ENCODE results near the gene DSCAML1.
"Not testable (repeated sequence)": the region's sequence is repeated elsewhere in the genome, so short reads cannot be mapped to it uniquely, and the experiment has no call there.

The DSCAML1 gene

DNA sequence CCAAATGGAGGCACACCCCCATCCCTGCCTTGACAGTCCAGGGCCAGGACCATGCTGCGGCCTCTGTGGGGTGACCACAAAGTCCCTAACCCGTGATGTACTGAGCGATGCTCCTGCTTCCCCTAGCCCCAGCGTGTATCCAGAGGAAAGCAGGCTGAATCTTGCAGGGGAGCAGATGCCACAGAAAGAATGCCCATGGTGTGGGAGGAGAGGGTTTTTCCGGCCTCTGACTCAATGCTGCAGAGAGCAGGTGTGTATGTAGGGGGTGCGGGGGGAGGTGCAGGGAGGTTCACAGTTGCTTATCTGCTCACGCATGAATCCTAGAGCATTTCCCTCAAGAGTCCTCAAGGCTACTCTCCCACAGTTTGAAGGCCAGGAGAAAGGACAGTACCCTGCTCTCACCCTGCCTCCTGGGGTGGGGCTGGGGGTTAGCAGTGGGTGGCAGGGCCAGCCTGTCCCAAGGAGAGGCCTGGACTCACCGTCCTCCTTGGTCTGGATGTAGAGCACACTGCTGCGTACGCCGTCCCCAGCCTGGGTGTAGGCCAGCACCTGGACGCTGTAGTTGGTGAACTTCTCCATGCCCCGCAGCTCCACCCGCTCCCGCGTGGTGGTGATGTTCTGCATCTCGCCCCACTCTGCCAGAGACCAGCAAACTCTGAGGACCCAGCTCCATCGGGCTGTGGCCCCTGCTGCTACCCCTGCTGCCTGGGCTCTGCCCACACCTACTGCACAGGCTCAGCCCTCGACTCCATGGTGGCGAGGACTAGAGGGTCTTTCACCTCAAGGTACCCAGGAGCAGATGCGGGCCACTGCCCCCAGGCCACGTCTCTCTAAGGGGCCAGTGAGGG lies 338.5 kb downstream of the DSCAML1 start:
- DNase-seq = no peak

- no peak for DNase-seq
These were observed 339.2 kb downstream of the DSCAML1 start for GRCh38 chr11:117457835-117458234.

GRCh38 chr11:117457031-117457785 lies 339.8 kb downstream of the DSCAML1 start:
- DNase-seq = no peak

DNA sequence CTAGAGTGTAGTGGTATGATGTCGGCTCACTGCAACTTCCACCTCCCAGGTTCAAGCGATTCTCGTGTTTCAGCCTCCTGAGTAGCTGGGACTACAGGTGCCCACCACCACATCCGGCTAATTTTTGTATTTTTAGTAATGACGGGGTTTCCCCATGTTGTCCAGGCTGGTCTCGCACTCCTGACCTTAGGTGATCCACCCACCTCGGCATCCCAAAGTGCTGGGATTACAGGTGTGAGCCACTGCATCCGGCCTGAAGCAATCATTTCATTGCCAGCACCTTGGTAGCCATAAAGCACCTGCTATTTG lies 340.3 kb downstream of the DSCAML1 start:
- DNase-seq = not testable (repeated sequence)

DNA sequence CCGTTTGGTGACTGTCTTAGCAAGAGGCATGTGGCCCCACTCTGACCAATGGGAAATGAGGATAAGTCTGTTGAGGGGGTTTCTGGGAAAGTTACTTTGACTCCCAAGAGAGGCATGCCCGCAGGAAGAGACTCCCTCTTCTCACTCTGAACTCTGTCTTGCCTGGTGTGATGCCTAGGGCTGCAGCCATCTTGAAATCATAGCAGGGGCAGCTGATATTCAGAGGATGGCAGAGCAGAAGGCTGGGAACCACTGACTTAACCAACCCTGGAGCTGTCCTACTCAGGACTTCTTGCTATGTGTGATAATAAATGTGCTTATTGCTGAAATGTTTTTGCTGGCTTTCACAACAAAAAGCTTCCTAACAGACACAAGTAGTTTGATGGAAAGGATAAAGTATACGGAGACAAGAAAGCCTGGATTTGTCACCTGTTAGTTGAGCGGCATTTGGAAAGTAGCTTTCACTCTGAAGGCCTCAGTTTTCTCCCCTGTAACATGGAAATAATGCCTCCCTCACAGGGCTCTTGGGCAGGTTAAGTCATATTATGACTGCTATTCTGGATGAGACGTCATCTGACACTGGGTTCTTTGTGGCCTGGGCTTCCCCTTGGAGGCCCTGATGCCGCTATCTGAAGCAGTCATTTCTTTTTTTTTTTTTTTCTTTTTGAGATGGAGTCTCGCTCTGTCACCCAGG lies 340.8 kb downstream of the DSCAML1 start:
- no peak for DNase-seq

GRCh38 chr11:117454564-117454917 lies 342.5 kb downstream of the DSCAML1 start:
- DNase-seq = no peak

DNA sequence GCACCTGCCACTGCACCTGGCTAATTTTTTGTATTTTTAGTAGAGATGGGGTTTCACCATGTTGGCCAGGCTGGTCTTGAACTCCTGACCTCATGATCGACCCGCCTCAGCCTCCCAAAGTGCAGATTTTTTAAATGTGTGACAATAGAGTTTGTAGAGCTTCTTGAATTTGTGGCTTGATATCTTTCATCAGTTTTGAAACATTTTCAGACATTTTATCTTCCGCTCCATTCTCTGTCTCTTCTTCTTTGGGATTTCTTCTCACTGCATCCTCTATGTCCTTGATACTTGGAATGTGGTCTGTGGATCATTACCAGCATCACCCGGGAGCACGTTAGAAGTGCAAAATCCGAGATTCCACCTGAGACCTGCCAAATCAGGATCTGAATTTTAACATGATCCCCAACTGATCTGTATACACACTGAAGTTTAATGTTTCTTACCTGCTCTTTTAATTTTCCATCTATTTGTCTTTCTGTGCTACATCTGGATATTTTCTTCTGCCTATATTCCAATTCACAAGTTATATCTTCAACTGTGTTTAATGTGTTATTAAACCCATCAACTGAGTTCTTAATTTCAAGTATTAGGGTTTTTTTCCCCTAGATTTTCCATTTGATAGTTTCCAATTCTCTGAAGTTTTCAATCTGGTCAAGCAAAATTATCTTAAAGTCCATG lies 343.0 kb downstream of the DSCAML1 start:
- DNase-seq = no peak

GRCh38 chr11:117449111-117449693 lies 347.8 kb downstream of the DSCAML1 start:
- no peak for DNase-seq

DNA sequence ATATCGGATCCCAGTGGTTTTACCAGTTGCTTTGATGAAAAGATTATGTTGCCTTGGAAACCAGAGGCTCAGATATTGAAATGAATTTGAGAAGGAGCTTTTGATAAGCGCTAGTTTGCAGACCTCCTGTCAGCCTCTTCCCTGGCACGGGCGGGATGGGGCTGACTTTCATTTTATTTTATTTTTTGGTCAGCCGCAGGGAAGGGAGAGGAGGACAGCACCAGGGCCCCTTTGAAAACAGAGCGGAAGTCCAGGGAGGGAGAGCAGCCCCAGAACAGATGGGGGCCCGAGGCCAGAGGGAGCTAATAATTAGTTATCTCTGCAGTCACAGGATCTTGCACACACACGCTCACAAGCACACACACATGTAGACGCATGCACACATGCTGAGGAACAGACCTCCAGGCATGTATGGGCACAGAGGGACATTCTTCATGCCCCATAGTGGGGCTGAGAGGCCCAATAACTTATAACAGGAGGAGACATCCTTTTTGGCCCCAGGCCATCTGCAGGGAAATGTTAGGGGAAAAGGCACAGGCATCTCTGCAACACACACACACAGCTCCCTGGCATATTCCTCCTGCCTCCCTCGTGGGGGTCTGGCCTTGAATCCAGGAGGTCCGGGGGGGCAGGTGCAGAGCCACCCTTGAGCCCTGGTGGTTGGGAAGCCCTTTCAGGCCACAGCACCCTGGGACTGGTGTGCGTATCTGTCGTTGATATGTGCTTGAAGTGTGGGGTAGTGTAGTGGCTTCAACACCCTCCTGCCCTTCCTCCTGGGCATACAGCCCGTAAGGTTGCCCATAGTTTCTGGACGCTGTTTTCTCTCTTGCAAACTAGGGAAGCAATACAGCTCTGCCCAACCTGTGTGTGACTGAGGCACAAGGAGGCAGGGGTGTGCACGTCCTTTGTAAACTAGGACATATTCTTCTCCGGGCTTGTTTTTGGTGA lies 352.0 kb downstream of the DSCAML1 start:
- peak; percentile 15 for DNase-seq

DNA sequence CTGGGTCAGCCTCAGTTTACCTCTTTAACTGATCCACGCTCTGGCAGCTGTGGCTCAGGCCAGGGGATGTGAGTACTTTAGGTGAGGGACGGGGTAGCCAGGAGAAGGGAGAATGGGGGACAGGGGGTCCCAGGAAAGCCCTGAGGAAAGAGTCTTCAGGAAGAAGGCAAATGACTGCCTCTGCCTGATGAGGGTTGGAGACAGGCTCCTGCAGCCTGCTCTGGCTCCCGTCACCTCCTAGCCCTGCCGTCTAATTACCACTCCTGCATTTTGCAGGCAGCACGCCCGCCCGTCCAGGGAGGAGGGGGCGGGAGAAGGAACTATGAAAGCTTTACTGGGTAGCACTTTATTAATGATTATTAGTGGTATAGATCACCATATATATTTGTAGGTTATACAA lies 352.8 kb downstream of the DSCAML1 start:
- no peak for DNase-seq

DNA sequence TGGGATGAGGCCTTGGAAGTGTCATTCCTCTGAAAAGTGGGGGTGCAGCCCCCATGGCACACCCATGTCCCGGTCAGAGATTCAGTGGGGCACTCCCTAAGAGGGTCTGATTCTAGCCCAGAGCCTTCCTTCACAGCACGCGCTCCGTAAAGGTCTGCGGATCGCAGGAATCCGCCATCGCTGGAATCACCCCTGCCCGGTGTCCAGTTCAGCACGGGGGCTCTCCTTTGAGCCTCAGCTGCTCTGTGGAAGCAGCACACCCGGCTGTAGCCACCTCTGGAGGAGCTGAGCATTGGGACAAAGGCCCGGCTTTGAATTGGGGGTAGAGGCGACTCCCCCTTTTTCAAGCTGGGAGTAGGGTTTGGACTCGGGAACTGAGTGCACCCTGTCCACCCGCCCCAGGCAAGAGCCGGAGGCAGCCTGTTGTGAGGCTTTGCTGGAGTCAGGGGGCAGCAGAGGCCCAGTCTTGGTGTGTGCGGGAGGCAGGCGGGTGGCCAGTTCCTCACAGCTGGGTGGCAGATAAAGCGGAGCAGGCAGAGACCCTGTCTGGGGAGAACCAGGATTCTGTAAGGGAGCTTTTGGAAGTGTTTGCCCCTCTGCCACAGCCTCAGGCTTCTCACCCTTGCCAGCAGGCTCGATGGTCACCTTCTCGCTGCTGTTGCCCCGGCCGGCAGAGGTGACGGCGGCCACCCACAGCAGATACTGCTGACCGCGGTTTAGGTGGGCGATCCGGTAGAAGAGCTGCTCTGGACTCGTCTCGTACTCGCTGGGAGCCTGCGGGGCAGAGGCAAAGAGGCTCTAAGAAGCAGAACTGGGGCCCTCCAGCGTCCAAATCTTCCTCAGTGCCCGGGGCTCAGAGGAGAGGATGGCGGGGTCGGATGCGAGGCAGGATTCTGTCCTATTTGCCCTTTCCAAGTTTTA lies 353.5 kb downstream of the DSCAML1 start:
- peak; percentile 57 for DNase-seq

- no peak for DNase-seq
These were observed 354.2 kb downstream of the DSCAML1 start for GRCh38 chr11:117442869-117443239.

GRCh38 chr11:117442049-117442868 lies 354.8 kb downstream of the DSCAML1 start:
- no peak for DNase-seq

- DNase-seq = no peak
These were observed 355.7 kb downstream of the DSCAML1 start for GRCh38 chr11:117441146-117441975.

- DNase-seq = no peak
These were observed 356.8 kb downstream of the DSCAML1 start for GRCh38 chr11:117440258-117440657.

DNA sequence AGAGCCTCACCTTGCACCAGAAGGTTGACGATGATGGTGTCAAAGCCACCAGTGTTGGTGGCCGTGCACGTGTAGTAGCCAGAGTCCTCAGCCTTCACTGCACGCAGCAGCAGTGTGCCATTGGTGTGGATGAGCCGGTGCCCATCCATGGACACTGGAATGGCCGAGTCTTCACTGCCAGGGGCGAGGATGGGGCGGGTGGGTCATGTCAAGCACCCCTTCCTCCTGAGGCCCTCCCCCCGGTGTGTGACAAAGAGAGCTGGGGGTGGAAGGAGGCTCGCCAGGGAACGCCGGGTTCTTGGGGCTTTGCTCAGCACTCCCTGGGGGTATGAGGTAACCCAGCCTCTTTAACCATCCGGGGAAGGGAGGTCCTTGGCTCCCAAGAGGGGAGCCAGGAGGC lies 357.8 kb downstream of the DSCAML1 start:
- DNase-seq = no peak

- DNase-seq = no peak
These were observed 358.5 kb downstream of the DSCAML1 start for GRCh38 chr11:117438371-117439000.

- DNase-seq = no peak
These were observed 359.3 kb downstream of the DSCAML1 start for GRCh38 chr11:117437791-117438130.
